ENCODE results near the gene RAB4A. TPM values are rescaled to one million over a fixed set of nuclear protein-coding genes. Genes with fewer than 3 reads are reported as not detected.

RAB4A gene
- total and polyA plus RNA-seq, 2 of the 8 experiments (the other 6 are each of a cell fraction or from before 2014, with no cell fraction given), result 13.3 to 68.8 TPM

GRCh38 chr1:229288516-229288915 lies 17.6 kb downstream of the RAB4A start (continued):
- TF ChIP-seq CHD7 (IDR thresholded peaks at IDR 0.05; ENCODE audit: insufficient replicate concordance, low read length) (no peak), TAF1 (IDR thresholded peaks at IDR 0.05; ENCODE audit: low read depth, low read length) (no peak), KDM4A (IDR thresholded peaks at IDR 0.05; ENCODE audit: low read depth, low read length, severe bottlenecking) (no peak), MAFK (IDR thresholded peaks at IDR 0.05; ENCODE audit: low read depth, low read length) (no peak), TAF7 (optimal IDR thresholded peaks at IDR 0.05; ENCODE audit: borderline replicate concordance, low read depth, low read length) (no peak), PHF8 (conservative IDR thresholded peaks at IDR 0.05; ENCODE audit: low read depth, low read length) (no peak), NANOG (IDR thresholded peaks at IDR 0.05; ENCODE audit: insufficient read depth, low read depth, low read length, poor library complexity, severe bottlenecking) (no peak), CHD2 (IDR thresholded peaks at IDR 0.05; ENCODE audit: low read length) (no peak), KDM1A (IDR thresholded peaks at IDR 0.05; ENCODE audit: borderline replicate concordance, low read length) (no peak)
